ENCODE data around the gene NTF4.

Gene NTF4

GRCh38 chr19:49073514-49074378 lies 9.1 kb upstream of the NTF4 start:
- Histone ChIP-seq H3K27me3 (peaks cover 3 to 57% of the 10 kb centered on the region in 2 donors), H3K36me3 (no peaks in the 10 kb centered on the region), H3K4me1 (peaks cover 0 to 11% (median 6%) of the 10 kb centered on the region in 4 donors), H3K27ac (no peak overlapping the region), H3K4me3 (no peak overlapping the region), H3K9me3 (no peaks in the 10 kb centered on the region)
- intact Hi-C loops (cut with DNase I; ENCODE audit: low total_unique reads) = no loop called here
- DNase-seq = no peak
- TF ChIP-seq CTCF (IDR thresholded peaks at IDR 0.05) = no peak

- no peaks in the 10 kb centered on the region for H3K36me3 ChIP-seq
- no peak for TF ChIP-seq CTCF (IDR thresholded peaks at IDR 0.05)
- no peak for DNase-seq
- peaks cover 3 to 73% of the 10 kb centered on the region in 2 donors for H3K27me3 ChIP-seq
- H3K4me1 ChIP-seq = peaks cover 0 to 11% (median 6%) of the 10 kb centered on the region in 4 donors
- H3K4me3 ChIP-seq = no peak overlapping the region
- no peaks in the 10 kb centered on the region for H3K9me3 ChIP-seq
- intact Hi-C loops (cut with DNase I; ENCODE audit: low total_unique reads) = no loop called here
- no peak overlapping the region for H3K27ac ChIP-seq
These were observed 7.4 kb upstream of the NTF4 start for GRCh38 chr19:49071860-49072547.

GRCh38 chr19:49070416-49070815 lies 5.8 kb upstream of the NTF4 start:
- no peaks in the 10 kb centered on the region for H3K9me3 ChIP-seq
- peaks cover 0 to 13% (median 6%) of the 10 kb centered on the region in 4 donors for H3K4me1 ChIP-seq
- no peak overlapping the region for H3K27ac ChIP-seq
- intact Hi-C loops (cut with DNase I; ENCODE audit: low total_unique reads) = no loop called here
- no peak overlapping the region for H3K4me3 ChIP-seq
- no peak for DNase-seq
- H3K27me3 ChIP-seq = peaks cover 3 to 88% of the 10 kb centered on the region in 2 donors
- no peaks in the 10 kb centered on the region for H3K36me3 ChIP-seq
- TF ChIP-seq CTCF (IDR thresholded peaks at IDR 0.05) = no peak

GRCh38 chr19:49069026-49069425 lies 4.4 kb upstream of the NTF4 start:
- intact Hi-C loops (cut with DNase I; ENCODE audit: low total_unique reads) = no loop called here
- Histone ChIP-seq H3K4me3 (no peak overlapping the region), H3K27ac (no peak overlapping the region), H3K4me1 (peaks cover 0 to 20% (median 14%) of the 10 kb centered on the region in 4 donors), H3K36me3 (no peaks in the 10 kb centered on the region), H3K9me3 (no peaks in the 10 kb centered on the region), H3K27me3 (peaks cover 3 to 97% of the 10 kb centered on the region in 2 donors)
- TF ChIP-seq CTCF (IDR thresholded peaks at IDR 0.05) = no peak
- no peak for DNase-seq

GRCh38 chr19:49067554-49067953 lies 2.9 kb upstream of the NTF4 start:
- Histone ChIP-seq H3K4me1 (peaks cover 0 to 20% (median 14%) of the 10 kb centered on the region in 4 donors), H3K36me3 (no peaks in the 10 kb centered on the region), H3K27ac (no peak overlapping the region), H3K9me3 (no peaks in the 10 kb centered on the region), H3K27me3 (peaks cover 3 to 95% of the 10 kb centered on the region in 2 donors), H3K4me3 (no peak overlapping the region)
- intact Hi-C loops (cut with DNase I; ENCODE audit: low total_unique reads) = no loop called here
- no peak for DNase-seq
- no peak for TF ChIP-seq CTCF (IDR thresholded peaks at IDR 0.05)
